Endothelial cell of umbilical vein (primary cell): ENCODE measurements around the gene MRPL50. TPM values are rescaled to one million over a fixed set of nuclear protein-coding genes. Genes with fewer than 3 reads are reported as not detected.

Source experiments
- BruUV-seq: library from RNA; stranded (reverse); fragments of 400-500 nt; replicated peaks from 2 replicates; lab custom pipeline; 2021; lab: Mats Ljungman, UMichigan
- CTCF ChIA-PET: fragments of 300-600, 350-600 bp; sonication (Branson Sonifier 250); formaldehyde crosslinking; loops from one replicate; lab custom pipeline; 2021; ENCODE audit warnings: antibody characterized with exemption, inconsistent platforms; lab: Charles Lee
- POLR2A ChIA-PET: fragments of 300-600, 350-600 bp; sonication (Branson Sonifier 250); formaldehyde crosslinking; loops from one replicate; lab custom pipeline; 2021; ENCODE audit warnings: antibody characterized with exemption, inconsistent platforms; lab: Charles Lee
- DNase-seq: peaks from one replicate; pipeline ENCODE4 v3.0.0-alpha.2; 2011; ENCODE audit warnings: low read depth, low spot score
- FAIRE-seq: peaks from 2 replicates; lab custom pipeline; 2011; peaks lifted over from hg19 to GRCh38; lab: Jason Lieb, UNC
- H2AFZ ChIP-seq: 2 replicates; pipeline ENCODE4 v1.6.0; 2012; ENCODE audit warnings: low read depth, low read length, control low read depth, inconsistent platforms
- H3K27ac ChIP-seq: 2 replicates; pipeline ENCODE4 v1.5.1; 2011; ENCODE audit warnings: low read depth, mild to moderate bottlenecking, control low read depth, low read length, moderate library complexity; ENCODE audit not compliant: insufficient read depth
- H3K27me3 ChIP-seq, 2 experiments: 2 replicates each; pipeline versions ENCODE4 v1.6.0 to v1.6.1; 2011; ENCODE audit warnings: low read length in 2 of 2, mixed read lengths in 1 of 2; ENCODE audit not compliant: control insufficient read depth in 2 of 2, insufficient read depth in 2 of 2
- H3K36me3 ChIP-seq, 2 experiments: 2 replicates in 1 of 2; 3 replicates in 1 of 2; pipeline ENCODE4 v1.5.1; 2011; ENCODE audit warnings: low read length in 2 of 2, mild to moderate bottlenecking in 1 of 2, moderate library complexity in 1 of 2; ENCODE audit not compliant: control insufficient read depth in 2 of 2, insufficient read depth in 2 of 2; ENCODE audit errors: extremely low read depth in 1 of 2
- H3K4me1 ChIP-seq: 3 replicates; pipeline ENCODE4 v1.5.1; 2011; ENCODE audit warnings: mild to moderate bottlenecking, low read length; ENCODE audit not compliant: control insufficient read depth, insufficient read depth; ENCODE audit errors: extremely low read depth
- H3K4me2 ChIP-seq: 2 replicates; pipeline ENCODE4 v1.6.1; 2011; ENCODE audit warnings: low read length, control low read depth, mixed read lengths; ENCODE audit not compliant: insufficient read depth
- H3K4me3 ChIP-seq, 3 experiments: fragments of 200-600 bp in 1 of 3; sonication (generic), shearing (Covaris generic) in 1 of 3; replicated peaks in 1 of 3; 2 replicates each; pipeline ENCODE4 v1.5.1; 2011 to 2016; ENCODE audit warnings: control low read depth in 3 of 3, low read length in 3 of 3, mild to moderate bottlenecking in 2 of 3, inconsistent platforms in 1 of 3, low read depth in 1 of 3, moderate library complexity in 1 of 3; ENCODE audit not compliant: insufficient read depth in 1 of 3
- H3K79me2 ChIP-seq: 2 replicates; pipeline ENCODE4 v1.6.0; 2012; ENCODE audit warnings: low read length, inconsistent platforms; ENCODE audit not compliant: control insufficient read depth, insufficient read depth
- H3K9ac ChIP-seq: replicated peaks from 2 replicates; pipeline ENCODE3; 2011; ENCODE audit warnings: low read length, control low read depth; ENCODE audit not compliant: insufficient read depth; ENCODE audit errors: extremely low read depth
- H3K9me1 ChIP-seq: replicated peaks from 3 replicates; pipeline ENCODE4 v1.6.0; 2011; ENCODE audit warnings: mild to moderate bottlenecking, low read length; ENCODE audit not compliant: control insufficient read depth, insufficient read depth; ENCODE audit errors: extremely low read depth
- H3K9me3 ChIP-seq: replicated peaks from 2 replicates; pipeline ENCODE4 v1.5.1; 2012; ENCODE audit warnings: low read length, inconsistent platforms; ENCODE audit not compliant: control insufficient read depth, insufficient read depth
- H4K20me1 ChIP-seq: replicated peaks from 2 replicates; pipeline ENCODE3; 2011; ENCODE audit warnings: mild to moderate bottlenecking, low read length; ENCODE audit not compliant: control insufficient read depth, insufficient read depth; ENCODE audit errors: extremely low read depth
- EZH2 ChIP-seq: IDR thresholded peaks from 2 replicates; pipeline ENCODE4 v1.6.1; 2012; ENCODE audit warnings: borderline replicate concordance, low read depth, mild to moderate bottlenecking, moderate library complexity, low read length, inconsistent platforms; ENCODE audit not compliant: severe bottlenecking
- FOS ChIP-seq: IDR thresholded peaks from 2 replicates; pipeline ENCODE4 v1.6.1; 2011; ENCODE audit warnings: mild to moderate bottlenecking, low read length, moderate library complexity, borderline replicate concordance; ENCODE audit not compliant: insufficient read depth
- GATA2 ChIP-seq: IDR thresholded peaks from 2 replicates; pipeline ENCODE4 v1.7.0; 2011; ENCODE audit warnings: low read depth, mild to moderate bottlenecking, moderate library complexity, mixed read lengths, low read length; ENCODE audit not compliant: insufficient read length, insufficient read depth
- JUN ChIP-seq: IDR thresholded peaks from 2 replicates; pipeline ENCODE4 v1.6.1; 2011; ENCODE audit warnings: borderline replicate concordance, low read depth; ENCODE audit not compliant: insufficient read length, insufficient read depth
- MYC ChIP-seq: IDR thresholded peaks from one replicate; pipeline ENCODE4 v1.6.1; 2011; ENCODE audit warnings: mild to moderate bottlenecking, low read depth, low read length
- POLR2A ChIP-seq: IDR thresholded peaks from 2 replicates; pipeline ENCODE4 v1.6.1; 2012; ENCODE audit warnings: low read depth, mild to moderate bottlenecking, control low read depth, low read length
- POLR2AphosphoS5 ChIP-seq: IDR thresholded peaks from 2 replicates; pipeline ENCODE4 v1.6.1; 2012; ENCODE audit warnings: low read depth, mild to moderate bottlenecking, control low read depth, low read length, moderate library complexity; ENCODE audit not compliant: insufficient read depth
- dilution Hi-C: fragments of 300-500 bp; cut with MboI; formaldehyde crosslinking; loops from one replicate; pipeline ENCODE4 v1.15.0; 2019; ENCODE audit warnings: low sequenced_read_pairs; ENCODE audit not compliant: extremely low pct_ligation_motif_present
- intact Hi-C: fragments of 100-400 bp; cut with micrococcal nuclease; formaldehyde crosslinking; loops from one replicate; pipeline ENCODE4 v1.10.0; 2022
- polyA plus RNA-seq, 4 experiments: library from polyadenylated mRNA; depleted of rRNA in 3 of 4; stranded (reverse) in 3 of 4; unstranded in 1 of 4; fragments of >200 nt; gene quantifications; 2 replicates each; pipeline versions ENCODE4 v1.2.1 to v1.2.3, GENCODE V29; 2011 to 2012; ENCODE audit warnings: missing spikeins in 1 of 4
- total RNA-seq: library from RNA; stranded (reverse); gene quantifications from 2 replicates; pipeline ENCODE4 v1.2.3, GENCODE V29; 2021
- TF ChIP-seq, protein P1 (sequence below): IDR thresholded peaks from 2 replicates; pipeline ENCODE4 v1.6.1; 2011; ENCODE audit not compliant: insufficient read depth, insufficient read length
- TF ChIP-seq, protein P2 (sequence below), 2 donors: IDR thresholded peaks; 1 replicate in 1 of 2; 2 replicates in 1 of 2; pipeline ENCODE4 v1.5.1; 2011; ENCODE audit warnings: low read length in 2 of 2, mild to moderate bottlenecking in 2 of 2, moderate library complexity in 2 of 2, control low read depth in 1 of 2, inconsistent platforms in 1 of 2, low read depth in 1 of 2; ENCODE audit not compliant: insufficient read depth in 1 of 2; ENCODE audit errors: extremely low read depth in 1 of 2

MRPL50 gene
- total and polyA plus RNA-seq, 2 donors (not counting 3 experiments of a cell fraction or from before 2014, with no cell fraction given): 5.7 to 9.7 TPM

GRCh38 chr9:101356619-101357018 is 41.8 kb downstream of the MRPL50 start:
- Histone ChIP-seq H4K20me1 (no peaks in the 10 kb centered on the region), H3K9me3 (no peaks in the 10 kb centered on the region), H3K9me1 (no peaks in the 10 kb centered on the region), H3K9ac (no peak overlapping the region), H2AFZ (no peak overlapping the region), H3K4me3 (no peak overlapping the region), H3K79me2 (no peaks in the 10 kb centered on the region), H3K4me2 (no peak overlapping the region), H3K4me1 (no peaks in the 10 kb centered on the region), H3K36me3 (no peaks in the 10 kb centered on the region), H3K27ac (no peak overlapping the region), H3K27me3 (no peaks in the 10 kb centered on the region)
- no TSS peak for BruUV-seq
- FAIRE-seq (no peak), DNase-seq (no peak)
- POLR2A ChIA-PET: no interaction called here
- CTCF ChIA-PET: no interaction called here
- no peak for TF ChIP-seq POLR2AphosphoS5
- intact Hi-C loops: no loop called here
- dilution Hi-C loops: no loop called here

GRCh38 chr9:101354765-101355708 is 43.4 kb downstream of the MRPL50 start:
- Histone ChIP-seq H3K4me3 (no peak overlapping the region), H4K20me1 (no peaks in the 10 kb centered on the region), H3K27me3 (no peaks in the 10 kb centered on the region), H3K4me1 (no peaks in the 10 kb centered on the region), H3K79me2 (no peaks in the 10 kb centered on the region), H3K4me2 (no peak overlapping the region), H2AFZ (no peak overlapping the region), H3K9me1 (no peaks in the 10 kb centered on the region), H3K27ac (no peak overlapping the region), H3K36me3 (no peaks in the 10 kb centered on the region), H3K9me3 (no peaks in the 10 kb centered on the region), H3K9ac (no peak overlapping the region)
- ChIA-PET POLR2A (no interaction called here), CTCF (no interaction called here)
- DNase-seq (no peak), FAIRE-seq (no peak)
- TF ChIP-seq JUN (no peak), POLR2AphosphoS5 (no peak), FOS (no peak), EZH2 (no peak), MYC (no peak), POLR2A (no peak), GATA2 (no peak)
- TF ChIP-seq, protein P1, sequence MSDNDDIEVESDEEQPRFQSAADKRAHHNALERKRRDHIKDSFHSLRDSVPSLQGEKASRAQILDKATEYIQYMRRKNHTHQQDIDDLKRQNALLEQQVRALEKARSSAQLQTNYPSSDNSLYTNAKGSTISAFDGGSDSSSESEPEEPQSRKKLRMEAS: no peak
- TF ChIP-seq, protein P2, sequence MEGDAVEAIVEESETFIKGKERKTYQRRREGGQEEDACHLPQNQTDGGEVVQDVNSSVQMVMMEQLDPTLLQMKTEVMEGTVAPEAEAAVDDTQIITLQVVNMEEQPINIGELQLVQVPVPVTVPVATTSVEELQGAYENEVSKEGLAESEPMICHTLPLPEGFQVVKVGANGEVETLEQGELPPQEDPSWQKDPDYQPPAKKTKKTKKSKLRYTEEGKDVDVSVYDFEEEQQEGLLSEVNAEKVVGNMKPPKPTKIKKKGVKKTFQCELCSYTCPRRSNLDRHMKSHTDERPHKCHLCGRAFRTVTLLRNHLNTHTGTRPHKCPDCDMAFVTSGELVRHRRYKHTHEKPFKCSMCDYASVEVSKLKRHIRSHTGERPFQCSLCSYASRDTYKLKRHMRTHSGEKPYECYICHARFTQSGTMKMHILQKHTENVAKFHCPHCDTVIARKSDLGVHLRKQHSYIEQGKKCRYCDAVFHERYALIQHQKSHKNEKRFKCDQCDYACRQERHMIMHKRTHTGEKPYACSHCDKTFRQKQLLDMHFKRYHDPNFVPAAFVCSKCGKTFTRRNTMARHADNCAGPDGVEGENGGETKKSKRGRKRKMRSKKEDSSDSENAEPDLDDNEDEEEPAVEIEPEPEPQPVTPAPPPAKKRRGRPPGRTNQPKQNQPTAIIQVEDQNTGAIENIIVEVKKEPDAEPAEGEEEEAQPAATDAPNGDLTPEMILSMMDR (IDR thresholded peaks at IDR 0.05; ENCODE audit: extremely low read depth in 1 of 2, insufficient read depth in 1 of 2, low read depth in 1 of 2, low read length in 2 of 2): no peak
- dilution Hi-C loops (no loop called here), intact Hi-C loops (no loop called here)
- no TSS peak for BruUV-seq
